A673 (cell line): ENCODE results near the gene HACD2. TPM values are rescaled to one million over a fixed set of nuclear protein-coding genes. Genes with fewer than 3 reads are reported as not detected.
"Not testable (repeated sequence)": the region's sequence is repeated elsewhere in the genome, so short reads cannot be mapped to it uniquely, and the experiment has no call there.

Source experiments
- BruUV-seq: library from RNA; stranded (reverse); fragments of 400-500 nt; replicated peaks from 2 replicates; lab custom pipeline; 2021; lab: Mats Ljungman, UMichigan
- CTCF ChIA-PET: fragments of 300-600 bp; sonication (Branson Sonifier 250); formaldehyde crosslinking; loops from one replicate; lab custom pipeline; 2022; ENCODE audit warnings: antibody characterized with exemption; lab: Charles Lee
- POLR2A ChIA-PET: fragments of 300-600 bp; sonication (Branson Sonifier 250); formaldehyde crosslinking; loops from one replicate; lab custom pipeline; 2022; ENCODE audit warnings: antibody characterized with exemption; ENCODE audit not compliant: low non-redundant PET; lab: Charles Lee
- DNase-seq: peaks from one replicate; pipeline ENCODE4 v3.0.0-alpha.2; 2015; ENCODE audit warnings: low spot score
- H3K27ac ChIP-seq: fragments of 200-600 bp; sonication (generic); 2 replicates; pipeline ENCODE4 v1.5.1; 2016; ENCODE audit warnings: mixed run types, low read depth, mild to moderate bottlenecking, mixed read lengths, antibody characterized with exemption, low read length; ENCODE audit not compliant: poor library complexity, severe bottlenecking
- H3K27me3 ChIP-seq: fragments of 200-600 bp; sonication (generic); replicated peaks from 2 replicates; pipeline ENCODE4 v1.6.1; 2017; ENCODE audit warnings: mixed run types, low read depth, mild to moderate bottlenecking, mixed read lengths, antibody characterized with exemption, low read length; ENCODE audit not compliant: insufficient read depth, poor library complexity
- H3K36me3 ChIP-seq: fragments of 200-600 bp; sonication (generic); 2 replicates; pipeline ENCODE4 v1.6.1; 2016; ENCODE audit warnings: mixed run types, mild to moderate bottlenecking, mixed read lengths, antibody characterized with exemption, low read length; ENCODE audit not compliant: insufficient read depth, poor library complexity, severe bottlenecking
- H3K4me1 ChIP-seq: fragments of 200-600 bp; sonication (generic); 2 replicates; pipeline ENCODE4 v1.6.1; 2017; ENCODE audit warnings: mixed run types, mild to moderate bottlenecking, mixed read lengths, antibody characterized with exemption, low read length; ENCODE audit not compliant: insufficient read depth, poor library complexity, severe bottlenecking
- H3K4me3 ChIP-seq: fragments of 200-600 bp; sonication (generic); 2 replicates; pipeline ENCODE4 v1.5.1; 2016; ENCODE audit warnings: low read depth, mixed run types, mild to moderate bottlenecking, mixed read lengths, low read length; ENCODE audit not compliant: poor library complexity, severe bottlenecking
- H3K9me3 ChIP-seq: fragments of 200-600 bp; sonication (generic); 2 replicates; pipeline ENCODE4 v1.6.1; 2016; ENCODE audit warnings: mixed run types, low read depth, mild to moderate bottlenecking, mixed read lengths, antibody characterized with exemption, low read length; ENCODE audit not compliant: poor library complexity, severe bottlenecking
- CTCF ChIP-seq: fragments of 300-800, 200-600 bp; sonication (generic); conservative IDR thresholded peaks from 2 replicates; pipeline ENCODE4 v1.5.1; 2017; ENCODE audit warnings: low read depth, mild to moderate bottlenecking, antibody characterized with exemption, low read length, moderate library complexity, mixed read lengths
- EZH2 ChIP-seq: fragments of 200-600 bp; sonication (generic); IDR thresholded peaks from 2 replicates; pipeline ENCODE4 v1.6.1; 2017; ENCODE audit warnings: borderline replicate concordance, low read depth, mild to moderate bottlenecking, mixed read lengths, antibody characterized with exemption, low read length; ENCODE audit not compliant: poor library complexity, severe bottlenecking
- intact Hi-C: fragments of 100-400 bp; cut with micrococcal nuclease; formaldehyde crosslinking; loops from one replicate; pipeline ENCODE4 v1.10.0; 2022; ENCODE audit not compliant: unreplicated experiment
- total RNA-seq: library from RNA; stranded (reverse); gene quantifications from 2 replicates; pipeline ENCODE4 v1.2.3, GENCODE V29; 2021

HACD2 gene
- total RNA-seq, 1 experiment from 2014 or later: 49.3 TPM

DNA sequence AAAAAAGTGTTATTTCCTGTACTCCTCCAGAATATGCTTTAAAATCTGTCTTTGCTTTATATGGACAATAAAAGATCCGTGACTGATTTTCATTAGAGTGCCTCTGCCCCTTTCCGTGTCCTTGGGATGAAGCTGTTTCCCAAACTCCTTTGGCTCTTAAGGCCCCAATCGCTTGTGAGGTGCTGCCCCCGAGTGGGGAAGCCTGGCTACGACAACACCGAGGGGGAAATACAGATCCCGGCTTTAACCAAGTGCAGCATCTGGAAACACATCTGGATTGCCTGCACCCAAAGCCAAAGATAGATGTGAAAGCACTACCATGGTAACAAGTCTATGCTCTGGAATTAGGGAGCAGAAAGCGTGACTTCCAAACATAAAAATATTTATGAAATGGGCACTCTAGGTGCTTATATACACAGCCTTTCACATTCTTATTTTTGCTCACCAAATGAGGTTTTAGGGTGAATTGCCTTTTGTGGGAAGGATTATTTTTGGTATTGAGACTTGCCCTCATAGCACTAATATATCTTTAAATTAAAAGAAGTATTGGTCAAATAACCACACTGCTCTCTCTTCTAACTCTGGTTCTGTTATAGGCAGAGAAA is 95.4 kb downstream of the HACD2 start:
- Histone ChIP-seq H3K9me3 (no peaks in the 10 kb centered on the region), H3K27me3 (no peaks in the 10 kb centered on the region), H3K27ac (no peak overlapping the region), H3K4me3 (no peak overlapping the region), H3K36me3 (no peaks in the 10 kb centered on the region), H3K4me1 (no peaks in the 10 kb centered on the region)
- intact Hi-C loops: loop anchor here (1.0 kb wide), 1 partner anchor 160 kb away; no protein-coding TSS in a partner anchor
- no TSS peak for BruUV-seq
- POLR2A ChIA-PET: no interaction called here
- CTCF ChIA-PET: interaction anchor here (0.5 to 1.2 kb wide), 6 partner anchors 47 to 1171 kb away, joined by 3 to 4 read pairs (median 3); no protein-coding TSS in a partner anchor
- TF ChIP-seq CTCF: peak; percentile 95
- no peak for TF ChIP-seq EZH2
- peak; percentile 73 for DNase-seq

GRCh38 chr3:123488645-123489347 is 96.1 kb downstream of the HACD2 start:
- Histone ChIP-seq H3K4me1 (no peaks in the 10 kb centered on the region), H3K9me3 (no peaks in the 10 kb centered on the region), H3K27ac (no peak overlapping the region), H3K36me3 (no peaks in the 10 kb centered on the region), H3K4me3 (no peak overlapping the region), H3K27me3 (no peaks in the 10 kb centered on the region)
- ChIA-PET CTCF (interaction anchor here (0.5 to 1.2 kb wide), 6 partner anchors 47 to 1170 kb away, joined by 3 to 4 read pairs (median 3); no protein-coding TSS in a partner anchor), POLR2A (no interaction called here)
- BruUV-seq: no TSS peak
- intact Hi-C loops: loop anchor here (1.0 kb wide), 1 partner anchor 159 kb away; no protein-coding TSS in a partner anchor
- TF ChIP-seq CTCF (no peak), EZH2 (no peak)
- no peak for DNase-seq

DNA sequence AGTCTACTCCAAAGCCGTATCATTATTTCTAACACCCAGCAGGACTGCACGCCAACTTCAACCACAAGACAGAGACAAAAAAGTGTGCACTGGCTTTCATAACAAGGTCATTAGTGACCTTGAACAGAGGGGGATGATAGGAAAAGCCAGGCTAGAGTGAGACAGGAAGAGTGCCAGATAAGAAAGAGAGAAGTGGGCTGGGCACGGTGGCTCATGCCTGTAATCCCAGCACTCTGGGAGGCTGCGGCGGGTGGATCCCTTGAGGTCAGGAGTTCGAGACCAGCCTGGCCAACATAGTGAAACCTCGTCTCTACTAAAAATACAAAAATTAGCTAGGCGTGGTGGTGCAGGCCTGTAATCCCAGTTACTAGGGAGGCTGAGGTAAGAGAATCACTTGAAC is 97.8 kb downstream of the HACD2 start:
- DNase-seq, H3K27me3 ChIP-seq, H3K9me3 ChIP-seq, H3K4me1 ChIP-seq, intact Hi-C loops, CTCF ChIA-PET, H3K4me3 ChIP-seq, POLR2A ChIA-PET, BruUV-seq, H3K36me3 ChIP-seq, H3K27ac ChIP-seq: not testable (repeated sequence)
